Calu3 (cell line): ENCODE results near the gene ABCF2. TPM values are rescaled to one million over a fixed set of nuclear protein-coding genes. Genes with fewer than 3 reads are reported as not detected.

ENCODE experiments used
- BruUV-seq: library from RNA; stranded (reverse); fragments of 400-500 nt; replicated peaks from 2 replicates; lab custom pipeline; 2021; lab: Mats Ljungman, UMichigan
- CTCF ChIA-PET: fragments of 300-600 bp; sonication (Branson Sonifier 250); formaldehyde crosslinking; loops from one replicate; lab custom pipeline; 2022; ENCODE audit warnings: antibody characterized with exemption; lab: Charles Lee
- DNase-seq: peaks from one replicate; pipeline ENCODE4 v3.0.0; 2022
- H3K27ac Mint-ChIP-seq: one replicate; pipeline ENCODE4 v1.8.0; 2022; ENCODE audit warnings: mixed read lengths; ENCODE audit not compliant: unreplicated experiment
- H3K27me3 Mint-ChIP-seq: one replicate; pipeline ENCODE4 v1.8.0; 2022; ENCODE audit warnings: mixed read lengths; ENCODE audit not compliant: unreplicated experiment
- H3K36me3 Mint-ChIP-seq: one replicate; pipeline ENCODE4 v1.8.0; 2022; ENCODE audit warnings: mild to moderate bottlenecking, moderate library complexity, mixed read lengths; ENCODE audit not compliant: insufficient read depth, unreplicated experiment
- H3K4me1 Mint-ChIP-seq: one replicate; pipeline ENCODE4 v1.8.0; 2022; ENCODE audit warnings: mild to moderate bottlenecking, low read depth, mixed read lengths; ENCODE audit not compliant: unreplicated experiment
- H3K4me3 Mint-ChIP-seq: one replicate; pipeline ENCODE4 v1.8.0; 2022; ENCODE audit warnings: mild to moderate bottlenecking, low read depth, moderate library complexity, mixed read lengths; ENCODE audit not compliant: unreplicated experiment
- H3K9me3 Mint-ChIP-seq: one replicate; pipeline ENCODE4 v1.8.0; 2022; ENCODE audit warnings: low read depth, mixed read lengths; ENCODE audit not compliant: unreplicated experiment
- CTCF ChIP-seq: fragments of 200-600 bp; IDR thresholded peaks from one replicate; pipeline ENCODE4 v1.8.0; 2022; ENCODE audit warnings: antibody characterized with exemption; ENCODE audit not compliant: unreplicated experiment
- intact Hi-C: fragments of 100-400 bp; cut with micrococcal nuclease; formaldehyde crosslinking; loops from one replicate; pipeline ENCODE4 v1.10.0; 2022; ENCODE audit not compliant: unreplicated experiment
- total RNA-seq: library from RNA; stranded (reverse); gene quantifications from 2 replicates; pipeline ENCODE4 v1.2.3, GENCODE V29; 2022

Gene ABCF2
- total RNA-seq, 1 experiment from 2014 or later = 49.7 TPM

- intact Hi-C loops = loop anchor here (5.0 kb wide), 1 partner anchor 121 kb away; no protein-coding TSS in a partner anchor
- no peaks in the 10 kb centered on the region for H3K9me3 Mint-ChIP-seq
- H3K27ac Mint-ChIP-seq = no peak overlapping the region
- peaks cover 11% of the 10 kb centered on the region for H3K36me3 Mint-ChIP-seq
- H3K4me1 Mint-ChIP-seq = peaks cover 8% of the 10 kb centered on the region
- H3K27me3 Mint-ChIP-seq = peaks cover 52% of the 10 kb centered on the region
- no peak overlapping the region for H3K4me3 Mint-ChIP-seq
- CTCF ChIA-PET = interaction anchor here (0.6 to 2.6 kb wide), 5 partner anchors 11 to 357 kb away, joined by 3 to 14 read pairs (median 4); partner anchors contain the start of genes ABCF2 and CHPF2
- no TSS peak for BruUV-seq
- TF ChIP-seq CTCF = no peak
- DNase-seq = no peak
These were observed 16.6 kb upstream of the ABCF2 start for GRCh38 chr7:151243408-151244195.

- H3K27ac Mint-ChIP-seq = no peak overlapping the region
- no TSS peak for BruUV-seq
- CTCF ChIA-PET = interaction anchor here (0.9 to 2.6 kb wide), 2 partner anchors 9 to 16 kb away, joined by 3 to 14 read pairs; partner anchors contain the start of gene ABCF2
- H3K27me3 Mint-ChIP-seq = peaks cover 46% of the 10 kb centered on the region
- H3K36me3 Mint-ChIP-seq = peaks cover 12% of the 10 kb centered on the region
- intact Hi-C loops = loop anchor here (5.0 kb wide), 1 partner anchor 121 kb away; no protein-coding TSS in a partner anchor
- no peaks in the 10 kb centered on the region for H3K9me3 Mint-ChIP-seq
- H3K4me3 Mint-ChIP-seq = no peak overlapping the region
- H3K4me1 Mint-ChIP-seq = peaks cover 2% of the 10 kb centered on the region
- TF ChIP-seq CTCF = no peak
- no peak for DNase-seq
These were observed 16.0 kb upstream of the ABCF2 start for GRCh38 chr7:151243045-151243349.

GRCh38 chr7:151242159-151243044, 15.4 kb upstream of the ABCF2 start:
- no peak for TF ChIP-seq CTCF
- intact Hi-C loops = loop anchor here (5.0 kb wide), 1 partner anchor 120 kb away; no protein-coding TSS in a partner anchor
- Mint-ChIP-seq H3K9me3 (no peaks in the 10 kb centered on the region), H3K4me1 (no peaks in the 10 kb centered on the region), H3K36me3 (peaks cover 16% of the 10 kb centered on the region), H3K27ac (no peak overlapping the region), H3K27me3 (peaks cover 40% of the 10 kb centered on the region), H3K4me3 (no peak overlapping the region)
- CTCF ChIA-PET = interaction anchor here (0.9 to 2.6 kb wide), 3 partner anchors 9 to 119 kb away, joined by 3 to 14 read pairs (median 3); partner anchors contain the start of gene ABCF2
- no peak for DNase-seq
- no TSS peak for BruUV-seq

GRCh38 chr7:151241755-151242096, 14.7 kb upstream of the ABCF2 start:
- CTCF ChIA-PET = interaction anchor here (0.9 kb wide), 1 partner anchor 118 kb away, joined by 3 read pairs; no protein-coding TSS in a partner anchor
- Mint-ChIP-seq H3K36me3 (peaks cover 16% of the 10 kb centered on the region), H3K4me1 (no peaks in the 10 kb centered on the region)

More at GRCh38 chr7:151241755-151242096, 14.7 kb upstream of the ABCF2 start:
- BruUV-seq = no TSS peak
- no peak for TF ChIP-seq CTCF
- Mint-ChIP-seq H3K9me3 (no peaks in the 10 kb centered on the region), H3K27ac (no peak overlapping the region), H3K4me3 (no peak overlapping the region), H3K27me3 (peaks cover 33% of the 10 kb centered on the region)
- DNase-seq = no peak
- intact Hi-C loops = loop anchor here (5.0 kb wide), 1 partner anchor 119 kb away; no protein-coding TSS in a partner anchor
